GM12874 (cell line): ENCODE results near the gene SPRR2D.

ENCODE experiments used
- TF ChIP-seq, protein P1 (sequence below): IDR thresholded peaks from 2 replicates; pipeline ENCODE4 v1.5.1; 2011; ENCODE audit warnings: low read depth, mild to moderate bottlenecking, control low read depth, low read length, moderate library complexity; ENCODE audit not compliant: insufficient read depth

Gene SPRR2D

DNA sequence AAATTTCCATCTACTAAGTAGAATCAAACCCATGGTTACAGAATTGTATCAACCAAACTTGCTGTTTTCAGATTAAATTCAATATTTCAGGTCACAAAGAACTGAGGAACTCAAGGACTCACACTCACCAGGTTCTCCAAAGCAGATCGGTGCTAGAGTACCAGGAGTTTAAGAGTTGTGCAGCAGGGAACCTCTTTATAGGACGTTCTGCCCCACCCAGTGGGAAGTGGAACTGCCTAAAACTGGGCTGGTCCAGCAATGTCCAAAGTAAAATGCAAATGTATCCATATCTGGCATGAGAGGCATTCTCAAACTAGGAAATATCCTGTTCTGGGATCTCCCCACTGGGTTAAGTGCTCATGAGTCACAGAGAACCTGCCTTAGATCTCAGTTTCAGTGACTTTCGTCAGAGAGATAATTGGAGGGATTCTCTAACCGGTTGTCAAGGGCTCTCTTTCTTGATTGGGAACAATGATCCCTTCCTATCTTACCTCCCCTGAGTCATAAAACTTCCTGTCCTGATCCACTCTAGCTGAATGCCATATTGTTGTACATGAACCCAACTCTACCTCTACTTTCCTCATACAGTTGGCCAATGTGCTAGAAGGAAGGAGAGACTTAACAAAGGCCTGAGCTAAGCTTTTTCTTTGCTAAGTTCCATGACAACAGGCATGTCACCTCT lies at the start of gene SPRR2D:
TSS of gene SPRR2D (minus strand) at position 171 of the 682 bp plus-strand sequence. CDS start 774 bp downstream, outside the sequence.
- TF ChIP-seq, protein P1, sequence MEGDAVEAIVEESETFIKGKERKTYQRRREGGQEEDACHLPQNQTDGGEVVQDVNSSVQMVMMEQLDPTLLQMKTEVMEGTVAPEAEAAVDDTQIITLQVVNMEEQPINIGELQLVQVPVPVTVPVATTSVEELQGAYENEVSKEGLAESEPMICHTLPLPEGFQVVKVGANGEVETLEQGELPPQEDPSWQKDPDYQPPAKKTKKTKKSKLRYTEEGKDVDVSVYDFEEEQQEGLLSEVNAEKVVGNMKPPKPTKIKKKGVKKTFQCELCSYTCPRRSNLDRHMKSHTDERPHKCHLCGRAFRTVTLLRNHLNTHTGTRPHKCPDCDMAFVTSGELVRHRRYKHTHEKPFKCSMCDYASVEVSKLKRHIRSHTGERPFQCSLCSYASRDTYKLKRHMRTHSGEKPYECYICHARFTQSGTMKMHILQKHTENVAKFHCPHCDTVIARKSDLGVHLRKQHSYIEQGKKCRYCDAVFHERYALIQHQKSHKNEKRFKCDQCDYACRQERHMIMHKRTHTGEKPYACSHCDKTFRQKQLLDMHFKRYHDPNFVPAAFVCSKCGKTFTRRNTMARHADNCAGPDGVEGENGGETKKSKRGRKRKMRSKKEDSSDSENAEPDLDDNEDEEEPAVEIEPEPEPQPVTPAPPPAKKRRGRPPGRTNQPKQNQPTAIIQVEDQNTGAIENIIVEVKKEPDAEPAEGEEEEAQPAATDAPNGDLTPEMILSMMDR, result no peak

DNA sequence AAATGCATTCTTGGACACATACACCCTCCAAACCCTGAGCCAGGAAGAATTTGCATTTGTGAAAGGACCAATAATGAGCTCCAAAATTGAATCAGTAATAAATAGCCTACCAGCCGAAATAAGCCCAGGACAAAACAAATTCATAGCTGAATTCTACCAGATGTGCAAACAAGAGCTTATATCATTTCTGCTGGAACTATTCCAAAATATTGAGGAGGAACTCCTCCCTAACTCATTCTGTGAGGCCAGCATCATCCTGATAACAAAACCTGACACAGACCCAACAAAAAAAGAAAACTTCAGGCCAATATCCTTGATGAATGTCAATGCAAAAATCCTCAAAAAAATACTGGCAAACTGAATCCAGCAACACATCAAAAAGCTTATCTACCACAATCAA lies 46.7 kb upstream of the SPRR2D start:
- TF ChIP-seq, protein P1, result no peak

DNA sequence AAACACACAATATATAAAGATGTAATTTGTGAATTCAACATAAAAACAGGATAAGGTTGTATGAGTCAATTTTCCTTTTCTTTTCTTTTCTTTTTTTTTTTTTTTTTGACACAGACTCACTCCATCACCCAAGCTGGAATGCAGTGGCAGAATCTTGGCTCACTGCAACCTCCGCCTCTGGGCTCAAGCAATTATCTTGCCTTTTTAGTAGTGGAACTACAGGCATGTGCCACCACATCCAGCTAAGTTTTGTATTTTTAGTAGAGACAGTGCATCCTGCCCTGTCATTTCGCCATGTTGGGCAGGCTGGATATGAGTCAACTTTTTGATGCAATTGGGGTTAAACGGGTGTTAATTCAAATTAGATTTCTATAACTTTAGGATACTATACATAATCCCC lies 40.8 kb upstream of the SPRR2D start:
- TF ChIP-seq, protein P1, result no peak

DNA sequence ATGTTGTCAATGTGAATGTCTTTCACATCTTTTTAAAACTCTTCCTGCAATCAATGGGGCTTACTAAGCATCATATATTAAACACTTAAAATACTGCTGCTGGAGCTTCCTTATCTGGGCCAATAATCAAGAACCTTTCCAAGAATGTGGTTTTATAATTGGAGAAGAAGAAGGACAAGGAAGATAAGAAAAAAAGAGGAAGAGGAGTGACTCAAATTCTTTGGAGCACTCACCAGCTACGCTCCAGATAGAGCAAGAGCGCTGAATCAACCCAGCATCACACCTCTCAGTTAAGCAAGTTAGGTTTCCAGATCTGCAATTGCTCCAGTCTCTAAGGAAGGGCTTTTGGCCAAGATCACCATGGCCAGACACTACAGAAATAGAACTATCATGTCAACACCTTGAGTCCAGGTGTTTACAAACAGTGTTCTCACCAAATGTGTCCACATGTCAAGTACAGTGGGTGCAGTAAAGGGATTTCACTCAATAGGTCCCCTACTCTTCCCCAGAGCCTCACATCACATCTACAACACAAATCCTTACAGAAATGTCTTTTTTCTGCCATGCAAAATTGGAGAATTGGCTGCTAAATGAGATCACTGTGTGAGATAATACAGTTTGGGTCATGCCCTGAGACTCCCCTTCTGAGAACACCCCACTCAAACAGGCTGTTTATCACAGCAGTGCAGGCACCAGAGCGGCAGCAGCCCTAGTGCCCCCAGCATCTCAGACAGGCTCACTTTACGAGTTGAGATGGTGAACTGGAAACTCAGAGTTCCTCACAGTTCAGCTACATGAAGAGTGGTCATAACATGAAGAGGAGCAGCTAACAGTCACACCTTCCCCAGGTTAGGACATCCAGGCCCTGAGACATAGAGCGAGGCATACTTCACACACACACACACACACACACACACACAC lies 32.1 kb upstream of the SPRR2D start:
- TF ChIP-seq, protein P1, result no peak

DNA sequence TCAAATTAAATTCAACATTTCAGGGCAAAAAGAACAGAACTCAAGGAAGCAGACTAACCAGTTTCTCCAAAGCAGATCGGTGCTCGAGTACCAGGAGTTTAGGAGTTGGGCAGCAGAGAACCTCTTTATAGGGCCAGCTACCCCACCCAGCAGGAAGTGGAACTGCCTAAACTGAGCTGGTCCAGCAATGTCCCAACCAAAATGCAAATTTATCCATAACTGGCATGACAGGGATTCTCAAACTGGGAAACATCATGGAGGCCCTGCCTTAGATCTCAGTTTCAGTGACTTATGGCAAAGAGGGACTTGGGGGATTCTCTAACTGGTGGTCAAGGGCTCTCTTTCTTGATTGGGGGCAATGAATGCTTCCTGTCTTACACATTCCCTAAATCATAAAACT lies 30.6 kb upstream of the SPRR2D start, which contains the start of gene SPRR2B:
TSS of gene SPRR2B (minus strand) at position 101 of the 400 bp plus-strand sequence. CDS start 772 bp downstream, outside the sequence.
- TF ChIP-seq, protein P1, result no peak

DNA sequence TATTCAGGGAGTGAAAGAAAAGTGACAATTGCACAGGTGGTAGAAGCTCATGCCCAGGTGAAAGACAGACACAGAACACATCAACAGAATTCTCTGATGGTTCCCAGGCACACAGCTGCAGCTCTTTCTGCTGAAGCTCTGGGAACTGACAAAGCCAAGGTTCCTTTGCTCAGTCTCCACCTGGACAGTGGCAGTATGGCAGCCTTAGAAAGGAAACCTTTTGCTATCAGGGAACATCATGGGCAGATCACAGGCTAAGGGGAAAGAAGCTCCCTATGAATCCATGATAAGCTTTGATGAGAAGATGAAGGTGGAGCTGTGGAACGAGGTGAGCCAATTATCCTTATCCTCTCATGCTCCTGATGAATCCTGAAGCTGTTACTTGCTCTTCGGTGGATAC lies 29.3 kb upstream of the SPRR2D start:
- TF ChIP-seq, protein P1, result no peak
